SK-N-SH (cell line): ENCODE results near the gene OR51A4. TPM values are rescaled to one million over a fixed set of nuclear protein-coding genes. Genes with fewer than 3 reads are reported as not detected.

Experiments
- CTCF ChIA-PET: fragments of 300-600, 350-600 bp; formaldehyde crosslinking; extraction: SDS; loops from one replicate; lab custom pipeline; 2021; lab: Yijun Ruan, JAX
- POLR2A ChIA-PET: fragments of 350-600 bp; sonication (Branson Sonifier 250); formaldehyde crosslinking; extraction: SDS; loops from one replicate; lab custom pipeline; 2020; ENCODE audit warnings: antibody characterized with exemption, inconsistent platforms; lab: Yijun Ruan, JAX
- DNase-seq: peaks from one replicate; pipeline ENCODE4 v3.0.0; 2012
- H2AFZ ChIP-seq: fragments of 200-600 bp; sonication (generic); 2 replicates; pipeline ENCODE4 v1.8.1; 2016; ENCODE audit warnings: antibody characterized with exemption, mild to moderate bottlenecking, low read depth
- H3F3A ChIP-seq: fragments of 200-600 bp; sonication (generic); replicated peaks from 2 replicates; pipeline ENCODE3; 2016; ENCODE audit warnings: antibody characterized with exemption, mild to moderate bottlenecking; ENCODE audit not compliant: insufficient read depth
- H3K27ac ChIP-seq, 2 experiments: fragments of 200-500 bp in 1 of 2; fragments of 200-600 bp in 1 of 2; sonication (Bioruptor generic) in 1 of 2; sonication (generic), shearing (Covaris generic) in 1 of 2; 2 replicates each; pipeline versions ENCODE4 v1.5.1 to v1.6.1; 2014 to 2016; ENCODE audit warnings: low read depth in 2 of 2, inconsistent platforms in 1 of 2, low read length in 1 of 2, mild to moderate bottlenecking in 1 of 2, mixed read lengths in 1 of 2
- H3K27me3 ChIP-seq: fragments of 200-600 bp; sonication (generic), shearing (Covaris generic); 2 replicates; pipeline ENCODE4 v1.6.1; 2016; ENCODE audit warnings: mixed run types; ENCODE audit not compliant: insufficient read depth
- H3K36me3 ChIP-seq, 2 experiments: fragments of 200-500 bp in 1 of 2; fragments of 200-600 bp in 1 of 2; sonication (Bioruptor generic) in 1 of 2; sonication (generic) in 1 of 2; replicated peaks in 1 of 2; 2 replicates each; pipeline versions ENCODE3 to v1.5.1; 2014 to 2016; ENCODE audit warnings: low read length in 1 of 2, mild to moderate bottlenecking in 1 of 2; ENCODE audit not compliant: insufficient read depth in 2 of 2, control insufficient read depth in 1 of 2
- H3K4me1 ChIP-seq, 2 experiments: fragments of 200-500 bp in 1 of 2; fragments of 200-600 bp in 1 of 2; sonication (Bioruptor generic) in 1 of 2; sonication (generic), shearing (Covaris generic) in 1 of 2; 2 replicates each; pipeline versions ENCODE4 v1.5.1 to v1.6.1; 2014 to 2016; ENCODE audit warnings: low read depth in 1 of 2, low read length in 1 of 2, mixed run types in 1 of 2; ENCODE audit not compliant: insufficient read depth in 2 of 2, control insufficient read depth in 1 of 2
- H3K4me2 ChIP-seq: fragments of 200-600 bp; sonication (generic), shearing (Covaris generic); 2 replicates; pipeline ENCODE4 v1.6.1; 2017; ENCODE audit warnings: mixed run types
- H3K4me3 ChIP-seq, 2 experiments: fragments of 200-500 bp in 1 of 2; fragments of 200-600 bp in 1 of 2; sonication (Bioruptor generic) in 1 of 2; sonication (generic), shearing (Covaris generic) in 1 of 2; 2 replicates each; pipeline versions ENCODE4 v1.5.1 to v1.8.1; 2014 to 2016; ENCODE audit warnings: low read depth in 2 of 2, inconsistent platforms in 1 of 2, low read length in 1 of 2, mild to moderate bottlenecking in 1 of 2, mixed read lengths in 1 of 2, moderate library complexity in 1 of 2
- H3K79me2 ChIP-seq: fragments of 200-600 bp; sonication (generic); 2 replicates; pipeline ENCODE4 v1.8.1; 2017; ENCODE audit warnings: mild to moderate bottlenecking; ENCODE audit not compliant: insufficient read depth
- H3K9ac ChIP-seq: fragments of 200-600 bp; sonication (generic); 2 replicates; pipeline ENCODE4 v1.6.1; 2017; ENCODE audit warnings: mixed run types
- H3K9me2 ChIP-seq: fragments of 200-600 bp; sonication (generic); 2 replicates; pipeline ENCODE4 v1.6.1; 2017; ENCODE audit warnings: mixed run types
- H3K9me3 ChIP-seq: fragments of 200-600 bp; sonication (generic); 2 replicates; pipeline ENCODE4 v1.6.1; 2017; ENCODE audit warnings: mixed run types, mild to moderate bottlenecking, moderate library complexity
- H4K20me1 ChIP-seq: fragments of 200-600 bp; sonication (generic); 2 replicates; pipeline ENCODE4 v1.6.1; 2017; ENCODE audit warnings: mild to moderate bottlenecking, mixed run types; ENCODE audit not compliant: insufficient read depth
- CTCF ChIP-seq: fragments of 200-600 bp; sonication (generic); IDR thresholded peaks from 2 replicates; pipeline ENCODE4 v1.6.1; 2017; ENCODE audit warnings: antibody characterized with exemption, mild to moderate bottlenecking, moderate library complexity
- ELF1 ChIP-seq: IDR thresholded peaks from 2 replicates; pipeline ENCODE4 v1.4.0; 2012
- FOXJ3 ChIP-seq: sonication (generic); formaldehyde crosslinking; IDR thresholded peaks from 2 replicates; pipeline ENCODE4 v1.5.1; 2020; ENCODE audit warnings: mild to moderate bottlenecking, missing genetic modification reagents
- GATA2 ChIP-seq: sonication (generic); formaldehyde crosslinking; IDR thresholded peaks from 2 replicates; pipeline ENCODE4 v1.5.0; 2020; ENCODE audit warnings: mild to moderate bottlenecking, missing genetic modification reagents
- JUND ChIP-seq: IDR thresholded peaks from 2 replicates; pipeline ENCODE4 v1.4.0; 2012
- MEF2A ChIP-seq: IDR thresholded peaks from 2 replicates; pipeline ENCODE4 v1.4.0; 2012; ENCODE audit warnings: low read depth, borderline replicate concordance
- MXI1 ChIP-seq: IDR thresholded peaks from 2 replicates; pipeline ENCODE4 v1.6.1; 2012; ENCODE audit warnings: mild to moderate bottlenecking, low read depth, low read length, improper control_type of control experiment
- NFIC ChIP-seq: IDR thresholded peaks from 2 replicates; pipeline ENCODE4 v1.4.0; 2012; ENCODE audit warnings: borderline replicate concordance
- PBX3 ChIP-seq: IDR thresholded peaks from 2 replicates; pipeline ENCODE4; 2012
- REST ChIP-seq: IDR thresholded peaks from 2 replicates; pipeline ENCODE4 v1.6.1; 2012; ENCODE audit warnings: mild to moderate bottlenecking, low read depth, low read length, moderate library complexity
- RFX5 ChIP-seq: IDR thresholded peaks from 2 replicates; pipeline ENCODE4 v1.6.1; 2012; ENCODE audit warnings: mild to moderate bottlenecking, improper control_type of control experiment, low read length
- SMC3 ChIP-seq: IDR thresholded peaks from 2 replicates; pipeline ENCODE4 v1.6.1; 2012; ENCODE audit warnings: low read depth, low read length, improper control_type of control experiment
- TEAD4 ChIP-seq: IDR thresholded peaks from 2 replicates; pipeline ENCODE4 v1.4.0; 2012; ENCODE audit warnings: mild to moderate bottlenecking, borderline replicate concordance; ENCODE audit not compliant: insufficient read depth
- YY1 ChIP-seq: IDR thresholded peaks from 2 replicates; pipeline ENCODE4 v1.4.0; 2012; ENCODE audit warnings: low read depth, mild to moderate bottlenecking
- WGBS: methylation state at CpG from one replicate; pipeline ENCODE4 v1.1.6; 2017; ENCODE audit warnings: low lambda C conversion rate; 5-methylcytosine and 5-hydroxymethylcytosine counted together
- polyA plus RNA-seq, 3 experiments: library from polyadenylated mRNA; depleted of rRNA; stranded (reverse); fragments of >200 nt; gene quantifications; 2 replicates each; pipeline ENCODE4 v1.2.3, GENCODE V29; 2012

OR51A4 gene
- polyA plus RNA-seq, 1 of the 3 experiments (the other 2 are of a cell fraction): not detected

GRCh38 chr11:4975436-4975835 lies 28.0 kb upstream of the OR51A4 start:
- DNase-seq: no peak
- 1% methylated on average over 5 of the region's 5 CpGs for WGBS
- no peaks in the 10 kb centered on the region for H3F3A ChIP-seq
- no peak overlapping the region for H3K4me2 ChIP-seq
- no peaks in the 10 kb centered on the region for H3K9me2 ChIP-seq
- H3K79me2 ChIP-seq: no peaks in the 10 kb centered on the region
- TF ChIP-seq JUND (no peak), MXI1 (no peak), TEAD4 (no peak), YY1 (no peak), CTCF (no peak), PBX3 (no peak), SMC3 (no peak), REST (no peak), ELF1 (no peak), MEF2A (no peak), FOXJ3 (CRISPR knock-in tag) (no peak), GATA2 (CRISPR knock-in tag) (no peak), NFIC (no peak), RFX5 (no peak)
- no peak overlapping the region for H3K9ac ChIP-seq
- no peaks in the 10 kb centered on the region for H3K9me3 ChIP-seq
- no peaks in the 10 kb centered on the region for H3K27me3 ChIP-seq
- no peaks in the 10 kb centered on the region for H3K36me3 ChIP-seq
- H2AFZ ChIP-seq: no peak overlapping the region
- no peak overlapping the region for H3K4me3 ChIP-seq
- ChIA-PET POLR2A (no interaction called here), CTCF (interaction anchor here (1.2 kb wide), 1 partner anchor 16 kb away, joined by 3 read pairs; no protein-coding TSS in a partner anchor)
- H3K4me1 ChIP-seq: no peaks in the 10 kb centered on the region
- no peak overlapping the region for H3K27ac ChIP-seq
- no peaks in the 10 kb centered on the region for H4K20me1 ChIP-seq
